ENCODE results near the gene PSME3.

The PSME3 gene

DNA sequence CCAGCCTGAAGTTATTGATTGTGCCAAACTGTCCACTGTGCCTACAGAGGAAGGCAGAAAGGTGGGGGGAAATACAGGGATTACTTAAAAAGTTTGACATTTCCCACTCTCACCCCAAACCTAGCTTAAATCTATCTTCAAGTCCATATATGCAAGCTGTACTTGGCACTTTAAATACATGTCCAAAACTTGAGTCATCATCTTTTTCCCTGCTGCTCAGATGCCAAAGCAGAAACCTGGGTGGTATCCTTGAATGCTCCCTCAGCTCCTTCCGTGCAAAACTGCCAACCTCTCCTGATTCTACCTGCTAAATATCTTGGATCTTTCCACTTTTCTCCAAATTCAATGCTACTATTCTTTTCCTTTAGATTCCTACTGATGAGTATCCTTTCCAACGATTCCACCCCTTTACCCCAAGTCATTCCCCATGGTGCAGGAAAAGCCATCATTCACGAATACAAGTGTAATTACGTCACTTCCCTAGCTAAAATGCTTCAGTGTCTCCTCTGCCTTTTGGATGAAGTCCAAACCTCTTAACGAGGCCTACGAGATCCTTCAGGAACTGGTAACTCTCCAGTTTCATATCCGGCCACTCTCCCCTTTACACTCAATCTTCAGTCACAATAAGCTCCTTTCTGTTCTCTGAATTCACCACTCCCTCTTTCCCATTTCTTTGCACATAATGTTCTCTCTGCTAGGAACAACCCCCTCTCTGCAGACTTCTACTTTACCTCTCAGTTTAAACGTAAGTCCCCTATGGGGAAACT lies 18.4 kb upstream of the PSME3 start:
- H3K4me3 ChIP-seq (ENCODE audit: insufficient read depth, low read depth, low read length, poor library complexity, severe bottlenecking), result no peak overlapping the region
- DNase-seq, result no peak
- H3K4me1 ChIP-seq (ENCODE audit: control insufficient read depth, insufficient read depth, low read length, poor library complexity, severe bottlenecking), result no peaks in the 10 kb centered on the region
- no peaks in the 10 kb centered on the region for H3K27me3 ChIP-seq (replicated peaks; ENCODE audit: control insufficient read depth, insufficient read depth, low read length, poor library complexity, severe bottlenecking)
- no peak overlapping the region for H3K27ac ChIP-seq (ENCODE audit: insufficient read depth, low read length, poor library complexity, severe bottlenecking)
- H3K36me3 ChIP-seq (ENCODE audit: control insufficient read depth, insufficient read depth, low read length), result peaks cover 83% of the 10 kb centered on the region
- no peaks in the 10 kb centered on the region for H3K9me3 ChIP-seq (ENCODE audit: control insufficient read depth, low read length)

- Histone ChIP-seq H3K27me3 (replicated peaks; ENCODE audit: control insufficient read depth, insufficient read depth, low read length, poor library complexity, severe bottlenecking) (no peaks in the 10 kb centered on the region), H3K27ac (ENCODE audit: insufficient read depth, low read length, poor library complexity, severe bottlenecking) (no peak overlapping the region), H3K4me1 (ENCODE audit: control insufficient read depth, insufficient read depth, low read length, poor library complexity, severe bottlenecking) (peaks cover 2% of the 10 kb centered on the region), H3K36me3 (ENCODE audit: control insufficient read depth, insufficient read depth, low read length) (peaks cover 74% of the 10 kb centered on the region), H3K4me3 (ENCODE audit: insufficient read depth, low read depth, low read length, poor library complexity, severe bottlenecking) (no peak overlapping the region), H3K9me3 (ENCODE audit: control insufficient read depth, low read length) (no peaks in the 10 kb centered on the region)
- DNase-seq, result no peak
Measured at GRCh38 chr17:42817866-42818265, 15.3 kb upstream of the PSME3 start.

- H3K9me3 ChIP-seq (ENCODE audit: control insufficient read depth, low read length), result no peaks in the 10 kb centered on the region
- peaks cover 6% of the 10 kb centered on the region for H3K4me1 ChIP-seq (ENCODE audit: control insufficient read depth, insufficient read depth, low read length, poor library complexity, severe bottlenecking)
- H3K4me3 ChIP-seq (ENCODE audit: insufficient read depth, low read depth, low read length, poor library complexity, severe bottlenecking), result no peak overlapping the region
- H3K27ac ChIP-seq (ENCODE audit: insufficient read depth, low read length, poor library complexity, severe bottlenecking), result no peak overlapping the region
- H3K36me3 ChIP-seq (ENCODE audit: control insufficient read depth, insufficient read depth, low read length), result peaks cover 68% of the 10 kb centered on the region
- no peaks in the 10 kb centered on the region for H3K27me3 ChIP-seq (replicated peaks; ENCODE audit: control insufficient read depth, insufficient read depth, low read length, poor library complexity, severe bottlenecking)
- no peak for DNase-seq
Measured at GRCh38 chr17:42818379-42818778, 14.8 kb upstream of the PSME3 start.

DNA sequence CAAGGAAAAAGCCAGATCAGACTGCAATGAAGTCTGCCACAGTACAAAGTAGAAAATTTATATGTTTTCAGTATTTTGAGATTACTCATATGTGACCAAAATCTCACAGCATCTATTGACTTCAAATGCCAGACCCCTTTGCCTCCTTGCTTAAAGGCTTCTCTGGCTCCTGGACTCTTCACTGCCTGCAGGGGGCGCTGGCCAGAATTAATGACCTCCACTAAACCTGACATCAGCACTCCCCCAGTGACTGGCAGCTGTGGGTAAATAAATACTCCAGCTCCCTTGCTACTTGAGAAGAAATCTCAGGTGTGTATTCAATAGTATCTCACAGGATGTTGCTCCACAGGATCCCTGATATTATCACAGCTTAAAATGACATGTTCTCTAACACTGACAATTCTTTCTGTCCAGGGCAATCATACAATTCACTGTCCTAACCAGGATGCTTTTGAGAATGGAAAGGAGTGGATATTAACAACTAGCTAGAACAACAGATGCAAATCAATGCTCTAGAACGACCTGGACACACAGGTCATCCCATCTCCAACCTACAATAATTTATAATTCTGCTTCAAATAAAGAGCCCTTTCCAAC lies 13.2 kb upstream of the PSME3 start:
- H3K27ac ChIP-seq (ENCODE audit: insufficient read depth, low read length, poor library complexity, severe bottlenecking), result no peak overlapping the region
- no peaks in the 10 kb centered on the region for H3K9me3 ChIP-seq (ENCODE audit: control insufficient read depth, low read length)
- no peak overlapping the region for H3K4me3 ChIP-seq (ENCODE audit: insufficient read depth, low read depth, low read length, poor library complexity, severe bottlenecking)
- peak; percentile 13 to 39 (median 24) for DNase-seq
- H3K4me1 ChIP-seq (ENCODE audit: control insufficient read depth, insufficient read depth, low read length, poor library complexity, severe bottlenecking), result peaks cover 10% of the 10 kb centered on the region
- peaks cover 52% of the 10 kb centered on the region for H3K36me3 ChIP-seq (ENCODE audit: control insufficient read depth, insufficient read depth, low read length)
- no peaks in the 10 kb centered on the region for H3K27me3 ChIP-seq (replicated peaks; ENCODE audit: control insufficient read depth, insufficient read depth, low read length, poor library complexity, severe bottlenecking)

- DNase-seq, result no peak
- no peak overlapping the region for H3K27ac ChIP-seq (ENCODE audit: insufficient read depth, low read length, poor library complexity, severe bottlenecking)
- H3K27me3 ChIP-seq (replicated peaks; ENCODE audit: control insufficient read depth, insufficient read depth, low read length, poor library complexity, severe bottlenecking), result no peaks in the 10 kb centered on the region
- peaks cover 10% of the 10 kb centered on the region for H3K4me1 ChIP-seq (ENCODE audit: control insufficient read depth, insufficient read depth, low read length, poor library complexity, severe bottlenecking)
- no peaks in the 10 kb centered on the region for H3K9me3 ChIP-seq (ENCODE audit: control insufficient read depth, low read length)
- peaks cover 40% of the 10 kb centered on the region for H3K36me3 ChIP-seq (ENCODE audit: control insufficient read depth, insufficient read depth, low read length)
- H3K4me3 ChIP-seq (ENCODE audit: insufficient read depth, low read depth, low read length, poor library complexity, severe bottlenecking), result no peak overlapping the region
Measured at GRCh38 chr17:42821176-42821575, 12.0 kb upstream of the PSME3 start.

DNA sequence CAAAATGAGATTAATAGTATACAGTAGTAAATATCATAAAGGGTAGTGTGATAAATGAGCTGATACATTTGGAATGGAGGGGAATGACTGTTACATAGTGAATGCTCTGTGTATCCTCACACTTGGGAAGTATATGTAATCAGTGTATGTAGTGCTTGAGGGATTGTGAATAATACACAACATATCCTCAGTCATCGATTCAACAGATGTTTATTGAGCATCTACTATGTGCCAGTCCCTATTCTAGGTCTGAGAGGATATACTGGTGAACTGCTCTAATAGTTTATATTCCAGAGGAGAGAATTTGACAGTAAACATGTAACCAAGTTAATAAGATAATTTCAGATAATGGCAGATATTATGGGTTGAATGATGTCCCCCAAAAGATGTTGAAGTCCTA lies 5.7 kb upstream of the PSME3 start:
- peaks cover 10% of the 10 kb centered on the region for H3K4me1 ChIP-seq (ENCODE audit: control insufficient read depth, insufficient read depth, low read length, poor library complexity, severe bottlenecking)
- H3K9me3 ChIP-seq (ENCODE audit: control insufficient read depth, low read length), result no peaks in the 10 kb centered on the region
- no peaks in the 10 kb centered on the region for H3K27me3 ChIP-seq (replicated peaks; ENCODE audit: control insufficient read depth, insufficient read depth, low read length, poor library complexity, severe bottlenecking)
- no peak overlapping the region for H3K27ac ChIP-seq (ENCODE audit: insufficient read depth, low read length, poor library complexity, severe bottlenecking)
- DNase-seq, result no peak
- no peaks in the 10 kb centered on the region for H3K36me3 ChIP-seq (ENCODE audit: control insufficient read depth, insufficient read depth, low read length)
- no peak overlapping the region for H3K4me3 ChIP-seq (ENCODE audit: insufficient read depth, low read depth, low read length, poor library complexity, severe bottlenecking)

DNA sequence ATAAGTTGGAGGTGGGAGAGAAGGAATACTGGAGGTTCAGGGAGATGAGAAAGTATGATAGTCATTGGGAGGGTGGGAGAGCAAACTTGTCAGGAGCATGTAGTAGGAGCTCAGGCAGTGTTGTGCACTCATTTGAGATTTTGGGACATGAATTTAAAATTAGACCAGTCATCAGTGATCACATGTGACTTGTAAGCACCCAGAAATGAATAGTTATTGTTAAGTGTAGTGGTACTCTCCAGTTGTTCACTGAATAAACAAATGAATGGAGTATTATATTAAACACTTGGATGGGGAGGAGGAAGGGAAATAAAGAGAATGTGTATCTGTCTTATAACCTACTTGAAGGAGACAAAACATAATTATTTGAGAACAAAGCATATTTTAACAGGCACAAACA lies 2.2 kb upstream of the PSME3 start:
- Histone ChIP-seq H3K36me3 (ENCODE audit: control insufficient read depth, insufficient read depth, low read length) (no peaks in the 10 kb centered on the region), H3K4me1 (ENCODE audit: control insufficient read depth, insufficient read depth, low read length, poor library complexity, severe bottlenecking) (peaks cover 4% of the 10 kb centered on the region), H3K9me3 (ENCODE audit: control insufficient read depth, low read length) (no peaks in the 10 kb centered on the region), H3K27ac (ENCODE audit: insufficient read depth, low read length, poor library complexity, severe bottlenecking) (no peak overlapping the region), H3K27me3 (replicated peaks; ENCODE audit: control insufficient read depth, insufficient read depth, low read length, poor library complexity, severe bottlenecking) (no peaks in the 10 kb centered on the region), H3K4me3 (ENCODE audit: insufficient read depth, low read depth, low read length, poor library complexity, severe bottlenecking) (no peak overlapping the region)
- no peak for DNase-seq

- Histone ChIP-seq H3K4me3 (ENCODE audit: insufficient read depth, low read depth, low read length, poor library complexity, severe bottlenecking) (peak overlapping the region; percentile 85), H3K36me3 (ENCODE audit: control insufficient read depth, insufficient read depth, low read length) (peaks cover 2% of the 10 kb centered on the region), H3K27me3 (replicated peaks; ENCODE audit: control insufficient read depth, insufficient read depth, low read length, poor library complexity, severe bottlenecking) (no peaks in the 10 kb centered on the region), H3K27ac (ENCODE audit: insufficient read depth, low read length, poor library complexity, severe bottlenecking) (peak overlapping the region; percentile 86), H3K4me1 (ENCODE audit: control insufficient read depth, insufficient read depth, low read length, poor library complexity, severe bottlenecking) (peaks cover 4% of the 10 kb centered on the region), H3K9me3 (ENCODE audit: control insufficient read depth, low read length) (no peaks in the 10 kb centered on the region)
- DNase-seq, result no peak
Measured at GRCh38 chr17:42832213-42832933, 824 bp upstream of the PSME3 start.

- no peaks in the 10 kb centered on the region for H3K9me3 ChIP-seq (ENCODE audit: control insufficient read depth, low read length)
- peaks cover 17% of the 10 kb centered on the region for H3K36me3 ChIP-seq (ENCODE audit: control insufficient read depth, insufficient read depth, low read length)
- H3K27me3 ChIP-seq (replicated peaks; ENCODE audit: control insufficient read depth, insufficient read depth, low read length, poor library complexity, severe bottlenecking), result no peaks in the 10 kb centered on the region
- DNase-seq, result peak in 1 of 3 donors; percentile 1
- peak overlapping the region; percentile 86 for H3K27ac ChIP-seq (ENCODE audit: insufficient read depth, low read length, poor library complexity, severe bottlenecking)
- peak overlapping the region; percentile 85 for H3K4me3 ChIP-seq (ENCODE audit: insufficient read depth, low read depth, low read length, poor library complexity, severe bottlenecking)
- peaks cover 4% of the 10 kb centered on the region for H3K4me1 ChIP-seq (ENCODE audit: control insufficient read depth, insufficient read depth, low read length, poor library complexity, severe bottlenecking)
Measured at GRCh38 chr17:42833767-42834422, 698 bp downstream of the PSME3 start.
